ENCODE results near the gene FOXA1.
"Not testable (repeated sequence)": the region's sequence is repeated elsewhere in the genome, so short reads cannot be mapped to it uniquely, and the experiment has no call there.

Gene FOXA1

DNA sequence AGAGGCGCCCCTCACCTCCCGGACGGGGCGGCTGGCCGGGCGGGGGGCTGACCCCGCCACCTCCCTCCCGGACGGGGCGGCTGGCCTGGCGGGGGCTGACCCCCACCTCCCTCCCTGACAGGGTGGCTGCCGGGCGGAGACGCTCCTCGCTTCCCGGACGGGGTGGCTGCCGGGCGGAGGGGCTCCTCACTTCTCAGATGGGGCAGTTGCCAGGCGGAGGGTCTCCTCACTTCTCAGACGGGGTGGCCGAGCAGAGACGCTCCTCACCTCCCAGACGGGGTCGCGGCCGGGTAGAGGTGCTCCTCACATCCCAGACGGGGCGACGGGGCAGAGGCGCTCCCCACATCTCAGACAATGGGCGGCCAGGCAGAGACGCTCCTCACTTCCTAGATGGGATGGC is 39.5 kb downstream of the FOXA1 start:
- DNase-seq (ENCODE audit: low read depth) = not testable (repeated sequence)

DNA sequence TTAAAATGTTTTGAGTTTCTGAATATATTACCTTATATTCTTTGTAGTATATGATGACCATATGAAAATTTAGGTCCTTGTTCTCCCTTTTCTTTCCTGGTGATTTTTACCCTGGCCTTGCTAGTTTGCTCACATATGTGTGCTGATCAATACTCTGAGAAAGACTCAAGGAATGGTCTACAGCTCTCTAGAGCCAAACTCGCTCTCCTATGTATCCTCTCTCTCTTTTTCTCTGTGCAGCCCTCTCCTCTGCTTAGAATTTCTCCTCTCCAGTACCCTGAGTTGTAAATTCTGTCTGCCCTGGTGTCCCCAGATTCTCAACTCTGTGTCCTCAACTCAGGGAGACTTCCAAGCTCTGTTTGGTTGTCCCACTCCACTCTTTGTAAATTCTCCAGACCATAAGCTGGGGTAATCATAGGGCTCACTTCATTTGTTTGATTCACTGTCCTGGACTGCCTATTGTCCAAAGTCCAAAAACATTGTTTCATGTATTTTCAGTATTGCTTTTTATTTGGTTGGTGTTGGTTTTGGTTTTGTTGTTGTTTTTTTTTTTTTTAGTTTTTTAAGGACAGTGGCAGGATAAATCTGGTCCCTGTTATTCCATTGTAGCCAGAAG is 41.0 kb downstream of the FOXA1 start:
- no peak for DNase-seq (ENCODE audit: low read depth)

DNA sequence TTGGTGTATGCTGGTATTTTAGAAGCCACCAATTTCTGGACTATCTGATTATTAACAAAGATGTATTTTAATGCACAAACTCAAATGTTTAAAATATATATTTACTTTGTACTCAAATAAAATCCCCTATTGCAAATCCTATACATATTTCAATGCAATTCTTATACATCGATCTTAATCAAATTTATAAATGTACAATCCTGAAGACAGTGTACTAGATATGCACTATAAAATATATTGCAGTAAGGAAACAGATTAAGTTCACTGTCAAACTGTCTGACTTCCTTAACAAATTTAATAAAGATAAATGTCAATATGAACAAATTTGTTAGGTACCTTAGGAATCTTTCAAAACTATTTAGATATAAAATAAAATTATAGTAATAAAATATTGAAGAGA is 43.9 kb downstream of the FOXA1 start:
- no peak for DNase-seq (ENCODE audit: low read depth)

DNA sequence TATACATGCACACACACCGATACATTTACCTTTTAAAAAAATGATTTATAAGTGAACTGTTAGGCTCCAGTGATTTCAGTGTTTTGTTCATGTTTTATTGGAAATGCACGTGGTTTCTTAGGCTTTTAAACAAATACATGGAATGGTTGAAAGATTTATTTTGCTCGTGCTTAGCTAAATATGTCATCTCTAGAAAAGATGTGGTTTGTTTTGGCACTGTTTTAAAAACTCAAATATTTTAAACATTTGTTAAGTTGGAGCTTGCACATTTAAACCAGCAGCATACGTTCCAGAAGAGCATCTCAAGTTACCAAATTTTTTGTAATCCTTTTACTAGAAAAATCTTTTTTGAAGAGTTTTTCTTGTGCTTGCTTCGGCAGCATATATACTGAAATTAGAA is 44.5 kb downstream of the FOXA1 start:
- no peak for DNase-seq (ENCODE audit: low read depth)

DNA sequence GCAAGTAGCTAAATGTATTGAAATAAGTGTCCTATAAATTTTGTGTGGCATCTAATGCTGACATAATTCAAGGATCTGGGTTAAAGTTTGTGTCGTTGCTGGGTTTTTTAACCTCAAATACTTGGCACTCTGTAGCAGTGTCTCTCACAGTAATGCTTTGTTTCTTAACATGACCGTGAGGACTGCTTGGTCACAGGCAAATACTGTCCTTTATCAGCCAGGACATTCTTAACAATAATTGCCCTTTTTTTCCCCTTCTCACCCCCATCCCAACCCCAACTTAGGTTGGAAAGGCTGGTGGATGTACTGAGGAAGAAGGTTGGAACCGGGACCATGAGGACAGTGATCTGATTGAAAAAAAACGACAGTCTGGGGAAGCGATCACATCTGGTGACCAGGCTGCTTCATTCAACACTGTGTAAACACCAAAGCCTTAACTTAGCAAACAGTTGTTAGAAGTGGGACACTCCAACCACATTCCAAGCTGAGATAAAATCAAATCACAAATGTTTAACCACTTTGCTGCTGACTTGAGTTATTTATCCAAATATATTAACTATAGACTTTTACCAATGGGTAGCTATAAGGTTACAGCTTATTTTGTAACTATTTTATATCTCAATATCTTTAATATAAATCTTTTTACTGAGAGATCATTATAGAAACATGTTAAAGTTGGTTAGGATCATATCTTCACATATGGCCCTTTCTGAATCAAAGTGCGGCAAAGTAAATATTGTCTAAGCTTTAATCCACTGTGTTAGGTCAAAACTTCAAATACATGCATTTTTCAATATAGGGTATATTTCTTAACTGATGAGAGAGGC is 48.2 kb downstream of the FOXA1 start:
- no peak for DNase-seq (ENCODE audit: low read depth)

DNA sequence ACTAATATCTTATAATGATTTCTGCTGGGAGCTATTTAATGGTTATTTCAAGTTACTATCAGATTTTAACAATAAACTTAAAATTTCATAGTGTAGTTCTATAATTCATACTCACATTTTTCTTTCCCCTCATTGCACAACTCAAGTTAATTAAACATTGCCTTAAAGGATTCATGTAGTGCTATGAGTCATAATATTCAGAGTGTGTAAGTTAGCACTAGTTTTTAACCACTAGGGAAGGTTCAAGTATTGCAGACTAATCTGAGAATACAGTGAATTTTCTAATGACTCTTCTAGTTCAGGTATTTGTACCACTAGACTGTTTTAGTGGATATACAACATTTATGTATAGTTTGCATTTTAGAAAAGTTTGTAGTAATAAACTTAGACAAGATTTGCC is 49.9 kb downstream of the FOXA1 start:
- DNase-seq (ENCODE audit: low read depth) = no peak

DNA sequence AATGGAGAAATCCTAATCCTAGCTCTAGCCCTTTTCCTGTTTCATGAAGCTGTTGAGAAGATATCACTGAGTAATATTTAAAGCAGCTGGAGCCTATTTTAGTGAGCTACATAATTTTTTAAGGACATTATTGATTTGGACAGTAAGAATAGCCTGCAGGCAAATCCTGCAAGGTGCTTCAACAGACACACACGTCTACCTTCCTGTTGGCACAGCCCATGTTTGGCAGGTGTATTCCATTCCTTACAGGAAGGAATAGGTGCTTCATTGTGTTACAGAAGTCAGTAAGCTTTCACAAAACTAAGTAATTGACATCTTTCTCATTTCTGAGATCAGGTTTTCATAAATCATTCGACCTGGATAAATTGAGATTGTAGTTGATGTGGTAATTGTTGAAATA is 50.6 kb downstream of the FOXA1 start:
- DNase-seq (ENCODE audit: low read depth) = no peak

DNA sequence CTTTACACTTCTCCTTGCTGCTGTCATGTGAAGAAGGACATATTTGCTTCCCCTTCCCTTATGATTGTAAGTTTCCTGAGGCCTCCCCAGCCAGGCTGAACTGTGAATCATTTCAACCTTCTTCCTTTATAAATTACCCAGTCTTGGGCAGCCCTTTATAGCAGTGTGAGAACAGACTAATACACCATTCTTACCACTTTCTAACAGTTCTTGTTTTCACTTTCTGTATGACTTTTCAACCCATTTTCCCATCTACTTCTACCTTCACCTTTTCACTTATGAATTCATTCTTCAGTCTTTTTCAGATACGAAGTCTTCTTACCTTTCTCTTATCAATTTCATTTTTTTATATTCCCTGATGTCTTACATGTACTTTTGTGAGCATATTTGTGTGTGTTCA is 55.1 kb downstream of the FOXA1 start:
- DNase-seq (ENCODE audit: low read depth) = no peak
